GM18951 (cell line): ENCODE measurements around the gene TXNDC15.
"Not testable (repeated sequence)": the region's sequence is repeated elsewhere in the genome, so short reads cannot be mapped to it uniquely, and the experiment has no call there.

Experiments
- POLR2A ChIP-seq: IDR thresholded peaks from 4 replicates; pipeline ENCODE4 v1.6.1; 2011; ENCODE audit warnings: mild to moderate bottlenecking; ENCODE audit not compliant: insufficient read length, insufficient read depth; ENCODE audit errors: extremely low read depth
- in situ Hi-C: fragments of 300-500 bp; cut with MboI; formaldehyde crosslinking; loops from one replicate; pipeline ENCODE4 v1.12.0; 2022; ENCODE audit warnings: low sequenced_read_pairs, mixed read lengths, inconsistent platforms; ENCODE audit not compliant: unreplicated experiment

Gene TXNDC15

DNA sequence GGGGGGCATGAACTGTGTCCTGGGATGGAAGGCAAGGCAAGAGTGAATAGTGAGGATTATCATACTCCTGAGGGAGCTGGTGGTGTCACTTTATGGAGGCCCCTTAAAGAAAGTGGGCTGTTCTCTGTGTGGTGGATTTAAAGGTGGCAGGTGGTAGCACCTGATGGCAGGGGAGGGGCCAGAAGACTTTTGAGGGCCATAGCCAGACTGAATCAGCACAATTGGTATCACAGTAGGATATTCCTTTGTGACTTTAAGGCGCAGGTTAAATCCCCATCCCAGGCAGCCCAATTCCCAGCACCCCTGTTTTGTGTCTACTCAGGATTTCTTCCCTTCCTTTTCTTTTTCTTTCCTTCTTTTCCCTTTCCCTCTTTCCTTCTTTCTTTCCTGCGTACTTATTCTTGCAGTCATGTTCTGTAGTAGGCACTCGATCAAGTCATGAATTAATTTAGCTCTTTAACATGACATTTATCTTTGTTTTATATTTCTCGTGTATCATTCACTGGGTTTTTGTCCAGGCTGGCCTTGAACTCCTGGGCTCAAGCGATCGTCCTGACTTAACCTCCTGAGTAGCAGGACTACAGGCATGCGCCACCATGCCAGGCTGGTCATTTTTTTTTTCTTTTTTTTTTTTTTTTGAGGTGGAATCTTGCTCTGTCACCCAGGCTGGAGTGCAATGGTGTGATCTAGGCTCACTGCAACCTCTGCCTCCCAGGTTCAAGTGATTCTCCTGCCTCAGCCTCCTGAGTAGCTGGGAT is 19.8 kb downstream of the TXNDC15 start:
- TF ChIP-seq POLR2A: no peak
- in situ Hi-C loops: no loop called here

- no peak for TF ChIP-seq POLR2A
- in situ Hi-C loops: no loop called here
Measured at GRCh38 chr5:134902071-134902801, 28.1 kb downstream of the TXNDC15 start.

DNA sequence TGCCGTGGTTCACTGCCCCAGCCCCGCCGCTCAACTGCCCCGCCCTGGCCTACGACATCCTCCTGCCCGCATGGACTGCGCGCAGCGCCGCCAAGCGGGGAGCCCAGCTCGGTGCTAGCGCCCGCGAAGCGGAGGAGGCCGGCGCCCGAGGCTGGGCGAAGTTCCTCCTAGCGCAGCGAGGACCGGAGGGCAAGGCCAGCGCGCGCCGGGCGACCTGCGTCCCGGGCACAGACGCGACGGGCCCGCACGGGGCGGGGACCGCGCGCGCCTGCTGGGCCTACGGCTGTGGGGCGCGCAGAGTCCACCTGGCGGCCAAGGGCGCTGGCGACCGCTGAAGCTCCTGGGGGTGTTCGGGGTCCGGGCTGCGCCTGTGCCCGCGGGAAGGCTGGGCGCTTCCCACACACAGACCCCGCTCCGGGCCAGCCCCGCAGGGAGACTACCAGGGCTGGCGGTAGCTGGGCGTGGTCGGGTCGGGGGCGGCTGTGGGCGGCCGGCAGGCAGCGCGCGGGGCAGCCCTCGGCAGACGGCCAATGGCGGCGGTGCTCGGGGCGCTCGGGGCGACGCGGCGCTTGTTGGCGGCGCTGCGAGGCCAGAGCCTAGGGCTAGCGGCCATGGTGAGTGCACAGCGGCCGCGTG is 30.6 kb downstream of the TXNDC15 start, which contains the start of gene PCBD2:
PCBD2 (plus strand) TSS at position 522 of the 636 bp plus-strand sequence; CDS start at position 531, 9 bp downstream.
- peak; percentile 66 for TF ChIP-seq POLR2A
- in situ Hi-C loops: no loop called here

GRCh38 chr5:134905246-134905996 is 31.2 kb downstream of the TXNDC15 start:
- in situ Hi-C loops: no loop called here
- TF ChIP-seq POLR2A: no peak

DNA sequence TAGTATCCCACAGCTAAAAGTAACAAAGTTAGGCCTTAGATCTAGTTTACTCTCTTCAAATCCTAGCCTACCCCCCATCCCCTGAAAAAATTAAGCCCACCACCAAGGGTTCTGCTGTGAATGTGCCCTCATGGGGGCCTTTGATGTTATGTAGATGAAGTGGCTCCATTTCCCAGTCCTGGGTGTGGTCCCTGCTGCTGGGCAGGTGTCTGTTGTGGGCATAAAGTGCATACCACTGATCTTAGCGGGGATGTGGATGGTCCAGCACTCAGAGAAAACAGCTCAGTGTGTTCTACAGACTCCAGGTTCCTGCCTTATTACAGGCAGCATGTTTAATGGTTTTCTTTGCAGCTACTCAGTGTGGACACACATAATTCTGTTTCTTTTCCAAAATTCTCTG is 32.6 kb downstream of the TXNDC15 start:
- in situ Hi-C loops: no loop called here
- TF ChIP-seq POLR2A: no peak

GRCh38 chr5:134910752-134911151 is 36.6 kb downstream of the TXNDC15 start:
- in situ Hi-C loops: not testable (repeated sequence)

GRCh38 chr5:134911285-134912206 is 37.4 kb downstream of the TXNDC15 start:
- TF ChIP-seq POLR2A: no peak
- in situ Hi-C loops: no loop called here

GRCh38 chr5:134913254-134913653 is 39.1 kb downstream of the TXNDC15 start:
- TF ChIP-seq POLR2A: no peak

DNA sequence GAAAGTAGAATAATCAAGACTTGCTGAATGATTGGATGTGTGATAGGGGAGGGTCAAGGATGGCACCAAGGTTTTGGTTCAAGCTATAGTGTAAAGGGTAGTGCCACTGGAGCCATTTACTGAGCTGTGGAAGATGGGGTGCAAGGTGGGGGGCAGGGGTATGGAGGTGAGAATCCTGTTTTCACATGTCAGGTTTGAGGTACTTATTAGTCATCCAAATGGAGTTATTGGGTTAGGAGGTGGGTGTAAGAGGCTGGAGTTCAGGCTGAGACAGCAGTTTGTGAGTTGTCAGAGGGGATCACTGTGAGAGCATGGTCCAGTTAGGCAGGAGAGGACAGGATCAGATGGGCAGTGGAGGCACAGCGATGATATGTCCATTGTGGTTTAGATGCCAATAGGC is 39.6 kb downstream of the TXNDC15 start:
- in situ Hi-C loops: no loop called here
- TF ChIP-seq POLR2A: no peak

More at GRCh38 chr5:134913254-134913653, 39.1 kb downstream of the TXNDC15 start:
- in situ Hi-C loops: no loop called here

DNA sequence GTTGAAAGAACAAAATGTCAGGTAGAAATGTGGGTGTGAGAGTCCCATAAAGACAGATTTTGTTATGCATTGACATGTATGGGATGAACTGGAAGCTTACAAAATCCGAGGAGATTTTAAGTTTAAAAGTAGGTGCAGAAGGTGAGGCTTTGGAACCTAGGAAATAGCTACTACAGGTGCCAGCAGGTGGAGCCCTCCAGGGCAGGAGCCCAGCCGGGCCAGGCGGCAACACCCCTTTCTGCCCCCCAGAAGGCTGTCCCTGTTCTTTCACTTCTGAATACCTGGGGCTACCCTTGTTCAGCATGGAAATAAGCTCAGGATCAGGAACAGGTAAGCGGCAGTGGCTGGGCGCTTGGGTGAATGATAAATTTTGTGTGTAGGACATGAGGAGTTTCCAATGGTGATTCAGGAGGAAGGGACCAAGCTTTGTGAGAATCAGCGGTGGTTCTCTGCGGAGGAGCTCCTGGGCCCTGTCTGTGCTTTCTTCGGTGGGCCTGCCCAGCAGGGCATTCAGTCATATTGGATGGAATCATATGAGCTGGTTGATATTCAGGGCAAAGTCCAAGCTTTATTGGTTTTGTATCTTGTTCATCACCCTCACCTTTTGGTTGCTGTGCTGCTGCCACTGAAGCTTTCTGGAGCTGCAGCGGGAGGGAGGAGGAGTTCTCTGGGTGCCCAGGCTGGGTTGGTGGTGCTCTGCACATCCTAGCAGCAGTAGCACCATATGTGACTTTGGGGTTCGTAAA is 43.1 kb downstream of the TXNDC15 start:
- in situ Hi-C loops: no loop called here

DNA sequence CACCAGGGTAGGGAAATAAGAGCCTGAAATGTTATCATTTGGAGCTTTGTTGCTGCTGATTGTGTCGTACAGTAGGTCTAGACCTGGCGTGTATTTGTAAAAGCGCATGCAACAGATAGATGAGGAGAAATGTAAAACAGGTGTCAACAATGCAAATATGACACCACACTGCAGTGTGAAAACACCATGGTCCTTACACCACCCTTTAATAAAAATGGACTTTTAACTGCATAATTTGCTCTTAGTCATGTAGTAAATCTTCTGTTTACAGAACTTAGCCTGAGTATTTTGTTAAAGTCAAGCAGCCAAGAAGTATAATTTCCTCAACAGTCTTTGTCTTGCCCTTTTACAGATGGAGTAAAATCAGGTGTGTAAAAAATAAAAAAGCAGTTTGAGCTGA is 44.7 kb downstream of the TXNDC15 start:
- in situ Hi-C loops: no loop called here
- TF ChIP-seq POLR2A: no peak

More for the DNA sequence above, 43.1 kb downstream of the TXNDC15 start:
- no peak for TF ChIP-seq POLR2A
